ENCODE measurements around the gene ICA1L.
"Not testable (repeated sequence)": the region's sequence is repeated elsewhere in the genome, so short reads cannot be mapped to it uniquely, and the experiment has no call there.

Gene ICA1L

GRCh38 chr2:202847693-202848524, 23.7 kb downstream of the ICA1L start:
- peak; percentile 41 for DNase-seq

- no peak for DNase-seq
These were observed 26.9 kb downstream of the ICA1L start for GRCh38 chr2:202844656-202845055.

- no peak for DNase-seq
These were observed 28.9 kb downstream of the ICA1L start for GRCh38 chr2:202842690-202843089.

- DNase-seq: no peak
These were observed 30.3 kb downstream of the ICA1L start for GRCh38 chr2:202841090-202841867.

GRCh38 chr2:202831242-202832220, 40.0 kb downstream of the ICA1L start:
- DNase-seq: peak; percentile 47

GRCh38 chr2:202824901-202825300, 46.7 kb downstream of the ICA1L start:
- no peak for DNase-seq

GRCh38 chr2:202822411-202822810, 49.2 kb downstream of the ICA1L start:
- DNase-seq: no peak

- DNase-seq: no peak
These were observed 50.1 kb downstream of the ICA1L start for GRCh38 chr2:202821206-202822160.

- DNase-seq: no peak
These were observed 53.2 kb downstream of the ICA1L start for GRCh38 chr2:202818321-202818720.

- no peak for DNase-seq
These were observed 53.8 kb downstream of the ICA1L start for GRCh38 chr2:202817771-202818170.

- no peak for DNase-seq
These were observed 55.8 kb downstream of the ICA1L start for GRCh38 chr2:202815548-202816360.

- no peak for DNase-seq
These were observed 57.3 kb downstream of the ICA1L start for GRCh38 chr2:202814226-202814625.

GRCh38 chr2:202813387-202813786, 58.2 kb downstream of the ICA1L start:
- DNase-seq: no peak

GRCh38 chr2:202808754-202809153, 62.8 kb downstream of the ICA1L start:
- DNase-seq: no peak

GRCh38 chr2:202807431-202808138, 64.0 kb downstream of the ICA1L start:
- not testable (repeated sequence) for DNase-seq

- not testable (repeated sequence) for DNase-seq
These were observed 65.7 kb downstream of the ICA1L start for GRCh38 chr2:202805911-202806310.

GRCh38 chr2:202797944-202798343, 73.6 kb downstream of the ICA1L start:
- no peak for DNase-seq

GRCh38 chr2:202790676-202791075, 80.9 kb downstream of the ICA1L start:
- no peak for DNase-seq

- no peak for DNase-seq
These were observed 84.7 kb downstream of the ICA1L start for GRCh38 chr2:202786842-202787241.

- DNase-seq: no peak
These were observed 88.5 kb downstream of the ICA1L start for GRCh38 chr2:202782940-202783558.
